ENCODE data around the gene SMAD7.

DNA sequence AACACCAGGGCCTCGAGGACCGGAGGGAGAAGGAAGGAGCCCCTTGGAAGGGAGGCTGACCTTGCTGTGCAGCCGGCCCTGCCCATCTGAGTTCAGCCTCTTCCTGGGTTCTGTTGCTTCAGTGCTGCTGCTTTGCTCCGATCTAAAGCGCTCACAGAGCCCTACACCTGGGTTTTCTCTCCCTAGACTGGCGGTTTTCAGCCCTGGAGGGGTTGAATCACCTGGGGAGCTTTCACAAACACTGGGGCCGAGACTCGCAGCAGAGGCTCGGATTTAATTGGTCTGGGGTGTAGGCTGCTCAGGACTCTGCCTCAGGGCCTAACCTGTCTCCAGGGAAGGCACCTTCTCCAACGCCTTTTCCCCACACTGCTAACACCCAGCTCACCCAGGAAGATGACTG is 40.9 kb upstream of the SMAD7 start:
- no peak for TF ChIP-seq EP300 (IDR thresholded peaks at IDR 0.05)
- TF ChIP-seq, protein P1, sequence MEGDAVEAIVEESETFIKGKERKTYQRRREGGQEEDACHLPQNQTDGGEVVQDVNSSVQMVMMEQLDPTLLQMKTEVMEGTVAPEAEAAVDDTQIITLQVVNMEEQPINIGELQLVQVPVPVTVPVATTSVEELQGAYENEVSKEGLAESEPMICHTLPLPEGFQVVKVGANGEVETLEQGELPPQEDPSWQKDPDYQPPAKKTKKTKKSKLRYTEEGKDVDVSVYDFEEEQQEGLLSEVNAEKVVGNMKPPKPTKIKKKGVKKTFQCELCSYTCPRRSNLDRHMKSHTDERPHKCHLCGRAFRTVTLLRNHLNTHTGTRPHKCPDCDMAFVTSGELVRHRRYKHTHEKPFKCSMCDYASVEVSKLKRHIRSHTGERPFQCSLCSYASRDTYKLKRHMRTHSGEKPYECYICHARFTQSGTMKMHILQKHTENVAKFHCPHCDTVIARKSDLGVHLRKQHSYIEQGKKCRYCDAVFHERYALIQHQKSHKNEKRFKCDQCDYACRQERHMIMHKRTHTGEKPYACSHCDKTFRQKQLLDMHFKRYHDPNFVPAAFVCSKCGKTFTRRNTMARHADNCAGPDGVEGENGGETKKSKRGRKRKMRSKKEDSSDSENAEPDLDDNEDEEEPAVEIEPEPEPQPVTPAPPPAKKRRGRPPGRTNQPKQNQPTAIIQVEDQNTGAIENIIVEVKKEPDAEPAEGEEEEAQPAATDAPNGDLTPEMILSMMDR (IDR thresholded peaks at IDR 0.05), result no peak
- no peak for TF ChIP-seq POLR2A (IDR thresholded peaks at IDR 0.05; ENCODE audit: low read depth)

Data from esophagus muscularis mucosa (tissue), 4 donors.